ENCODE data around the gene SYT1. TPM values are rescaled to one million over a fixed set of nuclear protein-coding genes. Genes with fewer than 3 reads are reported as not detected.
"Not testable (repeated sequence)": the region's sequence is repeated elsewhere in the genome, so short reads cannot be mapped to it uniquely, and the experiment has no call there.

SYT1 gene
- total RNA-seq, 2 donors from 2014 or later, result 6.1 to 11.5 TPM

DNA sequence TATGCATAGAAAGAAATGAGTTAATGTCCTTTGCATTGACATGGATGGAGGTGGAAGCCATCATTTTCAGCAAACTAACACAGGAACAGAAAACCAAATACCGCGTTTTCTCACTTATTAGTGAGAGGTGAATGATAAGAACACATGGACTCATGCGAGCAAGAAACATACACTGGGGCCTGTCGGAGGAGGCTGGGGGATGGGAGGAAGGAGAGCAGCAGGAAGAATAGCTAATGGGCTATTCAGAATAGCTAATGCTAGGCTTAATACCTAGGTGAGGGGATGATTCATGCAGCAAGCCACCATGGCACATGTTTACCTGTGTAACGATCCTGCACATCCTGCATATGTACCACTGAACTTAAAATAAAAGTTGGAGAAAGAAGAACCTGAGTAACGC is 29.1 kb upstream of the SYT1 start:
- H3K4me1 ChIP-seq (replicated peaks), result no peaks in the 10 kb centered on the region
- no peak overlapping the region for H3K4me3 ChIP-seq
- intact Hi-C loops (cut with DNase I), result no loop called here
- 91% methylated on average over 6 of the region's 6 CpGs for WGBS
- TF ChIP-seq, protein P1, sequence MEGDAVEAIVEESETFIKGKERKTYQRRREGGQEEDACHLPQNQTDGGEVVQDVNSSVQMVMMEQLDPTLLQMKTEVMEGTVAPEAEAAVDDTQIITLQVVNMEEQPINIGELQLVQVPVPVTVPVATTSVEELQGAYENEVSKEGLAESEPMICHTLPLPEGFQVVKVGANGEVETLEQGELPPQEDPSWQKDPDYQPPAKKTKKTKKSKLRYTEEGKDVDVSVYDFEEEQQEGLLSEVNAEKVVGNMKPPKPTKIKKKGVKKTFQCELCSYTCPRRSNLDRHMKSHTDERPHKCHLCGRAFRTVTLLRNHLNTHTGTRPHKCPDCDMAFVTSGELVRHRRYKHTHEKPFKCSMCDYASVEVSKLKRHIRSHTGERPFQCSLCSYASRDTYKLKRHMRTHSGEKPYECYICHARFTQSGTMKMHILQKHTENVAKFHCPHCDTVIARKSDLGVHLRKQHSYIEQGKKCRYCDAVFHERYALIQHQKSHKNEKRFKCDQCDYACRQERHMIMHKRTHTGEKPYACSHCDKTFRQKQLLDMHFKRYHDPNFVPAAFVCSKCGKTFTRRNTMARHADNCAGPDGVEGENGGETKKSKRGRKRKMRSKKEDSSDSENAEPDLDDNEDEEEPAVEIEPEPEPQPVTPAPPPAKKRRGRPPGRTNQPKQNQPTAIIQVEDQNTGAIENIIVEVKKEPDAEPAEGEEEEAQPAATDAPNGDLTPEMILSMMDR (IDR thresholded peaks at IDR 0.05), result no peak
- TF ChIP-seq POLR2A (IDR thresholded peaks at IDR 0.05) (no peak), POLR2AphosphoS5 (IDR thresholded peaks at IDR 0.05) (no peak)
- no peaks in the 10 kb centered on the region for H3K36me3 ChIP-seq
- H3K27me3 ChIP-seq (replicated peaks; ENCODE audit: insufficient read depth), result no peaks in the 10 kb centered on the region
- H3K9me3 ChIP-seq, result no peaks in the 10 kb centered on the region
- H3K27ac ChIP-seq, result no peak overlapping the region
- no peak for DNase-seq (ENCODE audit: low spot score)

DNA sequence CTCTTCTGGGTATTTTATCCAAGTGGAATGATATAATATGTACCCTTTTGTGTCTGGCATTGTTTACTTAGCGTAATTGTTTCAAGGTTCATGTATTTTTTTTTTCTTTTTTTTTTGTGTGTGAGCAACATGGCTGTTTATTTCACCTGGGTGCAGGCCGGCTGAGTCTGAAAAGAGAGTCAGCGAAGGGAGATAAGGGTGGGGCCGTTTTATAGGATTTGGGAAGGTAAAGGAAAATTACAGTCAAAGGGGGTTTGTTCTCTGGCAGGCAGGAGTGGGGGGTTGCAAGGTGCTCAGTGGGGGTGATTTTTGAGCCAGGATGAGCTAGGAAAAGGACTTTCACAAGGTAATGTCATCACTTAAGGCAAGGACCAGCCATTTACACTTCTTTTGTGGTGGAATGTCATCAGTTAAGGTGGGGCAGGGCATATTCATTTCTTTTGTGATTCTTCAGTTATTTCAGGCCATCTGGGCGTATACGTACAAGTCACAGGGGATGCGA is 24.0 kb upstream of the SYT1 start:
- H3K4me3 ChIP-seq; H3K27ac ChIP-seq; H3K27me3 ChIP-seq (replicated peaks; ENCODE audit: insufficient read depth); H3K9me3 ChIP-seq; DNase-seq (ENCODE audit: low spot score); H3K36me3 ChIP-seq; H3K4me1 ChIP-seq (replicated peaks); intact Hi-C loops (cut with DNase I): not testable (repeated sequence)
- WGBS, result 84% methylated on average over 7 of the region's 7 CpGs

GRCh38 chr12:78853231-78853630 is 11.3 kb upstream of the SYT1 start:
- intact Hi-C loops (cut with DNase I), result no loop called here
- H3K36me3 ChIP-seq, result no peaks in the 10 kb centered on the region
- H3K4me3 ChIP-seq, result no peak overlapping the region
- no peaks in the 10 kb centered on the region for H3K9me3 ChIP-seq
- no peaks in the 10 kb centered on the region for H3K27me3 ChIP-seq (replicated peaks; ENCODE audit: insufficient read depth)
- DNase-seq (ENCODE audit: low spot score), result no peak
- TF ChIP-seq, protein P1 (IDR thresholded peaks at IDR 0.05), result no peak
- no peaks in the 10 kb centered on the region for H3K4me1 ChIP-seq (replicated peaks)
- no peak overlapping the region for H3K27ac ChIP-seq

DNA sequence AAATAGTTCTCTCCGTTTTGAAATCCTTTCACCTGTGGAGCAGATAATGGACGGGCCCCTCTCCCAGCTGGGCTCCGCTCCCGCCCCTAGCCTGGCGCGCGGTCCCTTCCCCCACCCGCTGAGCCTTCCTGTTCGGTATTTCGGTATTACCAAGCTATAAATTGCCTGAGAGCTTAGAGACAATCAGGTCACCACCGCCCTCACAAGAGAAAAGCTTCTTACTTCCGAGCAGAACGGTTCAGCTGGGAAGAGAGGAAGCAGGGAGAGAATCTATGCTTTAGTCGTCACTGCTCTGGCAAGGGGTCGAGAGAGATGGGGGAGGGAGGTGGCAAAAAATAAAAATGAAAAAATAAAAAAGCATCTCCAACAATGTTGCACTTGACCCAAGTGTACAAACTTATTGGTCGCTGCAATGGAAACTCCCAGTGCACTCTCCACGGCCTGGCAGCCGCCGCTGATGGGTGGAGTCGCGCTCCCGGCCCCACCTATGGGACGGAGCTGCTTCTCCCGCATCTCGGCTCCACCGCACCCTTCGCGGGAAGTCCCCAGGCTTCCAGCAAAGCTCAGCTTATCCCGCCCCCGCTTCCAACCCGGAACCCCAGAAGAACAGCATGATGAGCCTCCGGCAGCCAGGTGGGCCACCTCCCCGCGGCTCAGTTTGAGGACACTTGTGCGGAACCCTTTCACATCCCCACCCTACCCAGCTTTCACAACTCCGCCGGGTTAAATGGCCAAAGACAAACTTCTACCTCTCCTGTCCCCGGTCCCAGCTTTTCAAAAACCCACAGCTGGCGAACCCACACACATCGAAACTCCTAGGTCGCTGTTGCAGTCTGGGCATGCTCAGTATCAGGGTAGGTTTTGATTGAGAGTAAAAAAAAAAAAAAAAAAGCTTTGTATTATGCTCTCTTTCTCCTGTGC is 832 bp upstream of the SYT1 start:
- intact Hi-C loops (cut with DNase I), result no loop called here
- peak; percentile 29 for DNase-seq (ENCODE audit: low spot score)
- H3K27me3 ChIP-seq (replicated peaks; ENCODE audit: insufficient read depth), result no peaks in the 10 kb centered on the region
- H3K4me3 ChIP-seq, result peak overlapping the region; percentile 33 to 47
- TF ChIP-seq POLR2A (IDR thresholded peaks at IDR 0.05) (no peak), POLR2AphosphoS5 (IDR thresholded peaks at IDR 0.05) (no peak)
- TF ChIP-seq, protein P1 (IDR thresholded peaks at IDR 0.05), result no peak
- H3K9me3 ChIP-seq, result no peaks in the 10 kb centered on the region
- no peaks in the 10 kb centered on the region for H3K4me1 ChIP-seq (replicated peaks)
- H3K27ac ChIP-seq, result peak overlapping the region; percentile 38 to 48
- H3K36me3 ChIP-seq, result no peaks in the 10 kb centered on the region
- WGBS, result 3% methylated on average over 41 of the region's 41 CpGs

DNA sequence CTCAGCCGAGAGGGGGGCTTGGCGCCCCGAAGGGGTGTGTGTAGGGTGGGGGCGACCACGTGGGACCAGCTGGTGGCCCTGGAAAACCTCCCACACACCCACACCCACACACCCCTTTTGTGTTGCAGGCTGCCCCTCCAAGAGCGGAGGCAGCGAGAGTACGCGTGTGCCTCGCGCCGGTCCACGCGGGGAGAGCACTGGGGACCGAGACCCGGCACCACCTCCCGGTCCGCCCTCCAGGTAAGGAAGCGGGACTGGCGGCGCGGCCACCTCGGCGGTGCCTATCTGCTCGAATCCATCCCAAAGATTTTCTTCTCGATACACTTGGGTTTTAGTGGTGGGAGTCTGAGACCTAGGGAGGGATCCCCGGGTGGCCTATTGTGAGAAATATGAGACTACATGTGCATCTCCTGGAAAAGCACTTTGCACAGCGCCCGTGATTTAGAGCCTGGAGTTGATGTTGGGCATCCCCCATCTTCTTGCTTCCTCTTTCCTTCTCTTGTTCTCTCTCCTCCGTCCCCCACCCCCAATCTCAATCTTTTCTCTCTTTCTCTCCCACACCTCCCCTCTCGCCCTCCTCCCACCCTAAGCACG is 393 bp downstream of the SYT1 start:
- Histone ChIP-seq H3K36me3 (no peaks in the 10 kb centered on the region), H3K4me1 (replicated peaks) (no peaks in the 10 kb centered on the region), H3K9me3 (no peaks in the 10 kb centered on the region), H3K4me3 (peak overlapping the region; percentile 33 to 47), H3K27me3 (replicated peaks; ENCODE audit: insufficient read depth) (no peaks in the 10 kb centered on the region), H3K27ac (peak overlapping the region in 1 of 2 donors; percentile 28)
- no peak for DNase-seq (ENCODE audit: low spot score)
- TF ChIP-seq POLR2AphosphoS5 (IDR thresholded peaks at IDR 0.05) (no peak), POLR2A (IDR thresholded peaks at IDR 0.05) (no peak)
- TF ChIP-seq, protein P1 (IDR thresholded peaks at IDR 0.05), result no peak
- intact Hi-C loops (cut with DNase I), result no loop called here
- WGBS, result 2% methylated on average over 31 of the region's 32 CpGs

Data from prostate gland (tissue), 2 donors.